HG03521 (cell line): ENCODE data around the gene CPXM2.

ENCODE experiments used
- ATAC-seq: cut with Tn5 transposase; IDR thresholded peaks from one replicate; pipeline ENCODE4 v1.9.1; 2021; ENCODE audit warnings: mild to moderate bottlenecking, moderate library complexity; ENCODE audit not compliant: unreplicated experiment

CPXM2 gene

GRCh38 chr10:123878666-123879303 is 12.8 kb downstream of the CPXM2 start:
- ATAC-seq, result no peak

GRCh38 chr10:123870260-123870659 is 21.3 kb downstream of the CPXM2 start:
- ATAC-seq, result no peak

GRCh38 chr10:123869020-123869414 is 22.6 kb downstream of the CPXM2 start:
- ATAC-seq, result no peak

- ATAC-seq, result no peak
Observed at GRCh38 chr10:123868038-123869019, 23.3 kb downstream of the CPXM2 start.

- no peak for ATAC-seq
Observed at GRCh38 chr10:123865880-123866279, 25.7 kb downstream of the CPXM2 start.

GRCh38 chr10:123865350-123865749 is 26.3 kb downstream of the CPXM2 start:
- no peak for ATAC-seq

GRCh38 chr10:123864923-123865322 is 26.7 kb downstream of the CPXM2 start:
- no peak for ATAC-seq

GRCh38 chr10:123863721-123864482 is 27.7 kb downstream of the CPXM2 start:
- no peak for ATAC-seq

- no peak for ATAC-seq
Observed at GRCh38 chr10:123863183-123863575, 28.4 kb downstream of the CPXM2 start.

GRCh38 chr10:123862421-123863182 is 29.0 kb downstream of the CPXM2 start:
- no peak for ATAC-seq

GRCh38 chr10:123860856-123861255 is 30.8 kb downstream of the CPXM2 start:
- ATAC-seq, result no peak

GRCh38 chr10:123860209-123860608 is 31.4 kb downstream of the CPXM2 start:
- no peak for ATAC-seq

GRCh38 chr10:123859653-123860050 is 32.0 kb downstream of the CPXM2 start:
- no peak for ATAC-seq

GRCh38 chr10:123858907-123859652 is 32.5 kb downstream of the CPXM2 start:
- no peak for ATAC-seq

- ATAC-seq, result no peak
Observed at GRCh38 chr10:123858077-123858681, 33.4 kb downstream of the CPXM2 start.

- ATAC-seq, result no peak
Observed at GRCh38 chr10:123857616-123858015, 34.0 kb downstream of the CPXM2 start.

- no peak for ATAC-seq
Observed at GRCh38 chr10:123855008-123855684, 36.5 kb downstream of the CPXM2 start.

GRCh38 chr10:123854498-123854897 is 37.1 kb downstream of the CPXM2 start:
- ATAC-seq, result no peak

GRCh38 chr10:123854003-123854402 is 37.6 kb downstream of the CPXM2 start:
- no peak for ATAC-seq
